H1 (cell line): ENCODE results near the gene RMND5B. TPM values are rescaled to one million over a fixed set of nuclear protein-coding genes. Genes with fewer than 3 reads are reported as not detected.

Experiments used
- CTCF ChIA-PET: fragments of 300-600 bp; sonication (Branson Sonifier 250); formaldehyde crosslinking; loops from one replicate; lab custom pipeline; 2021; ENCODE audit not compliant: partially characterized antibody; lab: Charles Lee
- POLR2A ChIA-PET: fragments of 300-600 bp; sonication (Branson Sonifier 250); formaldehyde crosslinking; loops from one replicate; lab custom pipeline; 2021; ENCODE audit warnings: inconsistent platforms; ENCODE audit not compliant: partially characterized antibody; lab: Charles Lee
- DNase-seq, 2 experiments: peaks; one replicate each; pipeline versions ENCODE4 v3.0.0 to v3.0.0-alpha.2; 2010 to 2022; ENCODE audit warnings: low spot score in 2 of 2, low read depth in 1 of 2, mixed read lengths in 1 of 2
- FAIRE-seq: peaks from 2 replicates; lab custom pipeline; 2011; peaks lifted over from hg19 to GRCh38; lab: Jason Lieb, UNC
- H2AFZ ChIP-seq: 2 replicates; pipeline ENCODE4 v1.8.1; 2012; ENCODE audit warnings: low read length, inconsistent platforms
- H2AK5ac ChIP-seq: 2 replicates; pipeline ENCODE4 v1.6.1; 2013; ENCODE audit warnings: low read depth, low read length
- H2BK120ac ChIP-seq: replicated peaks from 2 replicates; pipeline ENCODE3; 2013; ENCODE audit warnings: low read depth, low read length, inconsistent platforms
- H2BK12ac ChIP-seq: 2 replicates; pipeline ENCODE4 v1.6.1; 2013; ENCODE audit warnings: low read depth, low read length
- H2BK15ac ChIP-seq: 2 replicates; pipeline ENCODE4 v1.6.1; 2013; ENCODE audit warnings: low read length
- H2BK20ac ChIP-seq: 2 replicates; pipeline ENCODE4 v1.6.1; 2013; ENCODE audit warnings: low read length
- H2BK5ac ChIP-seq: 2 replicates; pipeline ENCODE4 v1.6.1; 2013; ENCODE audit warnings: low read depth, low read length
- H3K14ac ChIP-seq: 2 replicates; pipeline ENCODE4 v1.6.1; 2013; ENCODE audit warnings: inconsistent platforms; ENCODE audit not compliant: insufficient read length
- H3K18ac ChIP-seq: 2 replicates; pipeline ENCODE4 v1.6.1; 2013; ENCODE audit warnings: low read length; ENCODE audit errors: extremely low read depth
- H3K23ac ChIP-seq: 2 replicates; pipeline ENCODE4 v1.6.1; 2013; ENCODE audit warnings: inconsistent platforms; ENCODE audit not compliant: insufficient read length
- H3K23me2 ChIP-seq: 2 replicates; pipeline ENCODE4 v1.6.1; 2013; ENCODE audit warnings: low read depth, low read length
- H3K27ac ChIP-seq: 2 replicates; pipeline ENCODE4 v1.6.1; 2011; ENCODE audit warnings: low read depth, low read length, inconsistent platforms
- H3K27me3 ChIP-seq, 4 experiments: replicated peaks in 1 of 4; 1 replicate in 1 of 4; 2 replicates in 3 of 4; pipeline versions ENCODE4 v1.6.1 to v1.8.1; 2011 to 2013; ENCODE audit warnings: low read length in 3 of 4, mild to moderate bottlenecking in 3 of 4, inconsistent platforms in 2 of 4, mixed read lengths in 2 of 4, moderate library complexity in 1 of 4; ENCODE audit not compliant: control insufficient read depth in 3 of 4, insufficient read depth in 3 of 4; ENCODE audit errors: extremely low read depth in 1 of 4
- H3K36me3 ChIP-seq, 4 experiments: 2 replicates each; pipeline versions ENCODE4 v1.6.1 to v1.8.1; 2011 to 2013; ENCODE audit warnings: mild to moderate bottlenecking in 4 of 4, low read length in 3 of 4, moderate library complexity in 2 of 4, control low read depth in 1 of 4, inconsistent platforms in 1 of 4; ENCODE audit not compliant: insufficient read depth in 4 of 4, control insufficient read depth in 2 of 4
- H3K4ac ChIP-seq: replicated peaks from 2 replicates; pipeline ENCODE3; 2013; ENCODE audit warnings: low read length, low read depth, mixed read lengths, inconsistent platforms; ENCODE audit not compliant: insufficient read length
- H3K4me1 ChIP-seq, 4 experiments: replicated peaks in 1 of 4; 1 replicate in 1 of 4; 2 replicates in 3 of 4; pipeline versions ENCODE4 v1.6.1 to v1.8.1; 2011 to 2013; ENCODE audit warnings: low read length in 3 of 4, inconsistent platforms in 2 of 4, mixed read lengths in 1 of 4; ENCODE audit not compliant: insufficient read depth in 4 of 4, control insufficient read depth in 3 of 4
- H3K4me2 ChIP-seq, 2 experiments: 2 replicates each; pipeline versions ENCODE4 v1.6.1 to v1.8.1; 2011 to 2013; ENCODE audit warnings: low read depth in 2 of 2, low read length in 2 of 2, control low read depth in 1 of 2, inconsistent platforms in 1 of 2, mild to moderate bottlenecking in 1 of 2; ENCODE audit not compliant: insufficient read depth in 1 of 2
- H3K4me3 ChIP-seq, 4 experiments: fragments of 200-600, 300-600 bp in 1 of 4; sonication (generic), shearing (Covaris generic), sonication (Bioruptor Twin) in 1 of 4; 2 replicates each; pipeline versions ENCODE4 v1.5.1 to v1.8.1; 2011 to 2016; ENCODE audit warnings: low read length in 4 of 4, low read depth in 3 of 4, control low read depth in 2 of 4, inconsistent platforms in 2 of 4, mild to moderate bottlenecking in 2 of 4, mixed read lengths in 1 of 4, moderate library complexity in 1 of 4; ENCODE audit not compliant: insufficient read depth in 2 of 4; ENCODE audit errors: extremely low read depth in 1 of 4
- H3K56ac ChIP-seq: replicated peaks from 2 replicates; pipeline ENCODE3; 2013; ENCODE audit warnings: low read depth, mild to moderate bottlenecking, mixed read lengths, low read length, inconsistent platforms; ENCODE audit not compliant: insufficient read length
- H3K79me1 ChIP-seq: 2 replicates; pipeline ENCODE4 v1.6.1; 2013; ENCODE audit warnings: low read depth, low read length, control low read depth
- H3K79me2 ChIP-seq, 2 experiments: 2 replicates each; pipeline versions ENCODE4 v1.6.1 to v1.8.1; 2012 to 2013; ENCODE audit warnings: low read length in 2 of 2, mild to moderate bottlenecking in 2 of 2, inconsistent platforms in 1 of 2; ENCODE audit not compliant: insufficient read depth in 2 of 2, control insufficient read depth in 1 of 2
- H3K9ac ChIP-seq, 4 experiments: replicated peaks in 1 of 4; 1 replicate in 1 of 4; 2 replicates in 3 of 4; pipeline versions ENCODE4 v1.6.1 to v1.8.1; 2011 to 2013; ENCODE audit warnings: low read depth in 3 of 4, low read length in 3 of 4, control low read depth in 2 of 4, mild to moderate bottlenecking in 2 of 4, moderate library complexity in 2 of 4, inconsistent platforms in 1 of 4; ENCODE audit errors: extremely low read depth in 1 of 4
- H3K9me3 ChIP-seq, 2 experiments: 2 replicates each; pipeline versions ENCODE4 v1.6.1 to v1.8.1; 2012 to 2013; ENCODE audit warnings: mild to moderate bottlenecking in 2 of 2, moderate library complexity in 2 of 2, control low read depth in 1 of 2, inconsistent platforms in 1 of 2, low read depth in 1 of 2, low read length in 1 of 2, mixed read lengths in 1 of 2; ENCODE audit not compliant: insufficient read depth in 2 of 2
- H4K20me1 ChIP-seq, 2 experiments: replicated peaks in 1 of 2; 2 replicates each; pipeline versions ENCODE3 to v1.8.1; 2011 to 2013; ENCODE audit warnings: inconsistent platforms in 2 of 2, low read length in 2 of 2, mild to moderate bottlenecking in 1 of 2; ENCODE audit not compliant: insufficient read depth in 2 of 2, control insufficient read depth in 1 of 2
- H4K5ac ChIP-seq: 2 replicates; pipeline ENCODE4 v1.6.1; 2013; ENCODE audit warnings: low read length, low read depth, mixed read lengths, inconsistent platforms; ENCODE audit not compliant: insufficient read length
- H4K8ac ChIP-seq: 2 replicates; pipeline ENCODE4 v1.8.0; 2013; ENCODE audit warnings: mild to moderate bottlenecking, moderate library complexity, low read length, inconsistent platforms; ENCODE audit not compliant: insufficient read depth; ENCODE audit errors: extremely low read depth
- H4K91ac ChIP-seq: replicated peaks from 2 replicates; pipeline ENCODE3; 2013; ENCODE audit warnings: low read length, mixed read lengths, inconsistent platforms; ENCODE audit not compliant: insufficient read length
- ASH2L ChIP-seq: fragments of 200-600, 300-600 bp; sonication (generic); IDR thresholded peaks from one replicate; pipeline ENCODE4 v1.7.1; 2017; ENCODE audit warnings: low read length
- EP300 ChIP-seq, 2 experiments: IDR thresholded peaks; 1 replicate in 1 of 2; 2 replicates in 1 of 2; pipeline ENCODE4 v1.6.1; 2011 to 2012; ENCODE audit warnings: low read depth in 2 of 2, low read length in 2 of 2, mild to moderate bottlenecking in 2 of 2, borderline replicate concordance in 1 of 2, inconsistent platforms in 1 of 2, moderate library complexity in 1 of 2
- RFX5 ChIP-seq: IDR thresholded peaks from 2 replicates; pipeline ENCODE4 v1.6.1; 2011; ENCODE audit warnings: low read depth, low read length, improper control_type of control experiment, borderline replicate concordance
- SIN3A ChIP-seq, 2 experiments: IDR thresholded peaks in 1 of 2; conservative IDR thresholded peaks in 1 of 2; 2 replicates each; pipeline ENCODE4 v1.6.1; 2011 to 2012; ENCODE audit warnings: low read length in 2 of 2, improper control_type of control experiment in 1 of 2, low read depth in 1 of 2, mild to moderate bottlenecking in 1 of 2
- WGBS, 2 experiments: shearing (Covaris generic) in 1 of 2; methylation state at CpG; one replicate each; pipeline versions ENCODE4 v1.1.6 to v1.1.7; 2013 to 2015; ENCODE audit warnings: low lambda C conversion rate in 2 of 2, mixed read lengths in 2 of 2, inconsistent platforms in 1 of 2, low coverage in 1 of 2, missing lambda C conversion rate in 1 of 2; ENCODE audit not compliant: insufficient replicate concordance in 2 of 2, insufficient coverage in 1 of 2, insufficient read length in 1 of 2; ENCODE audit errors: extremely low coverage in 1 of 2, missing lambda C conversion rate in 1 of 2; 5-methylcytosine and 5-hydroxymethylcytosine counted together
- polyA plus RNA-seq, 7 experiments: library from polyadenylated mRNA; depleted of rRNA in 3 of 7; stranded (reverse) in 5 of 7; unstranded in 2 of 7; fragments of >200 nt in 5 of 7; fragments of 200-250 nt in 2 of 7; gene quantifications; 1 replicate in 5 of 7; 2 replicates in 1 of 7; 4 replicates in 1 of 7; pipeline versions ENCODE4 v1.2.1 to v1.2.3, GENCODE V29; 2011 to 2013; ENCODE audit warnings: missing spikeins in 2 of 7, mixed read lengths in 2 of 7
- total RNA-seq: library from RNA; stranded (reverse); fragmentation: NEBNext Ultra II Directional; extraction: Animal tissue kit (Norgen Biotek cat#: 25700); gene quantifications from 2 replicates; pipeline ENCODE4 v1.2.1, GENCODE V29; 2021

Gene RMND5B
- total and polyA plus RNA-seq, 2 of the 8 experiments (the other 6 are each of a cell fraction or from before 2014, with no cell fraction given): 75.9 to 90.2 TPM

GRCh38 chr5:178189433-178189832 lies 58.6 kb downstream of the RMND5B start:
- Histone ChIP-seq H4K91ac (no peak overlapping the region), H2BK20ac (no peak overlapping the region), H3K4me3 (no peak overlapping the region), H2AK5ac (no peak overlapping the region), H3K4me1 (peaks cover 0 to 9% (median 3%) of the 10 kb centered on the region in 4 experiments; a peak in 2 of 7 replicates), H3K23me2 (no peaks in the 10 kb centered on the region), H3K23ac (no peak overlapping the region), H2AFZ (no peak overlapping the region), H3K9ac (no peak overlapping the region), H2BK12ac (no peak overlapping the region), H3K27me3 (no peaks in the 10 kb centered on the region; a peak in 1 of 7 replicates), H3K18ac (no peak overlapping the region), H4K8ac (no peak overlapping the region), H4K5ac (no peak overlapping the region), H2BK120ac (no peak overlapping the region), H3K9me3 (peaks cover 0 to 8% of the 10 kb centered on the region in 2 experiments; a peak in 2 of 4 replicates), H2BK15ac (no peak overlapping the region), H3K4me2 (no peak overlapping the region), H2BK5ac (no peak overlapping the region), H3K56ac (no peak overlapping the region), H3K79me2 (no peaks in the 10 kb centered on the region), H4K20me1 (no peaks in the 10 kb centered on the region), H3K36me3 (no peaks in the 10 kb centered on the region), H3K79me1 (no peaks in the 10 kb centered on the region), H3K14ac (no peak overlapping the region), H3K4ac (no peak overlapping the region), H3K27ac (no peak overlapping the region)
- FAIRE-seq: no peak
- TF ChIP-seq RFX5 (no peak), EP300 (IDR thresholded peaks at IDR 0.05; ENCODE audit: borderline replicate concordance in 1 of 2, low read depth in 2 of 2, low read length in 2 of 2) (no peak), SIN3A (conservative IDR thresholded peaks at IDR 0.05 in 1 of 2, IDR thresholded peaks at IDR 0.05 in 1 of 2; ENCODE audit: low read depth in 1 of 2, low read length in 2 of 2) (no peak), ASH2L (no peak)
- 45% methylated on average over 2 of the region's 2 CpGs; no CpG with 5 or more reads in 1 of the 2 experiments for WGBS, 2 experiments
- no peak for DNase-seq
- CTCF ChIA-PET: interaction anchor here (1.1 to 2.1 kb wide), 3 partner anchors 8 to 12 kb away, joined by 3 to 7 read pairs (median 4); no protein-coding TSS in a partner anchor
- POLR2A ChIA-PET: interaction anchor here (0.6 to 38.5 kb wide), 5 partner anchors 5 to 867 kb away, joined by 3 to 985 read pairs (median 3); partner anchors contain the start of genes GMCL2 and HNRNPAB
